Activated CD8-positive, alpha-beta memory T cell treated with anti-CD3 and anti-CD28 coated beads for 36 hours (primary cell): Measurements from ENCODE around the gene TRMT10B. TPM values are rescaled to one million over a fixed set of nuclear protein-coding genes. Genes with fewer than 3 reads are reported as not detected.

Experiments used
- CTCF ChIA-PET: fragments of 350-600 bp; sonication (Branson Sonifier 250); formaldehyde crosslinking; loops from one replicate; lab custom pipeline; 2021; ENCODE audit warnings: antibody characterized with exemption; lab: Charles Lee
- POLR2A ChIA-PET: fragments of 350-600 bp; sonication (Branson Sonifier 250); formaldehyde crosslinking; loops from one replicate; lab custom pipeline; 2021; ENCODE audit warnings: antibody characterized with exemption; lab: Charles Lee
- total RNA-seq, 2 experiments: library from RNA; stranded (reverse); gene quantifications; one replicate each; pipeline ENCODE4 v1.2.3, GENCODE V29; 2021

The TRMT10B gene
- 1 to 10 TPM; 8.8 to 9.6 TPM for total RNA-seq

DNA sequence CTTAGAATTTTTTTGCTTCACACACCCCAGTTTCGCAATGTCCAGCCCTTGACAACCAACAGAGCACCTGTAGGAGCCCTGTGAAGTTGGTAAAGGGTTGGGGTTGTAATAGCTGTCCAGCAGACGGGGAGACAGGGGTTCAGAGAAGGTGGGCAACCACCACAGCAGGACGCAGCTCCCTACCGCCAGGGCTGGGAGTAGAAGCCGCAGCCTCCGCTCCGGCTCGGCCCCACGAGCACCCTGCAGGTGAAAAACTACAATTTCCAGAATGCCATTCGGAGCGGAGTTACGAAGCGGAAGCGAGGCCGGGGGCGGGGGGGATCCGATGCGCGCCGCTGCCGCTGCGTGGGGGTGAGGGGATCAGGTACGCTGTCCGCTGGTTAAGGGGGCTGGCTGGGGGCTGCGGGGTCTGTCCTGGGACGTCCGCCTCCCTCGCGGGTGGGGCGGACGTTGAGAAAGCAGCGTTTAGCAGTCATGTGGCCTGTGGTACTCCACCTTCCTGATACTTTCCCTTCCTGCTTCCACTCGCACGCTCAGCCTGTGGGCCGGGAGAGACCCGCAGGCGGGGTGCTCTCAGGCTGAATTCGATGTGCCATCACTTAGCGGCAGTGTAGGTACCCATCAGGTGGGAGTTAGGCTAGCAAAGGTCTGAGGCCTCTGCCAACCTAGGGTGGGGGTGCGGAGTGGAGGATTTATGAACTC is at the start of gene TRMT10B:
Gene TRMT10B (plus strand): TSS at position 317 of the 702 bp plus-strand sequence. CDS start 8,127 bp downstream, outside the sequence.
- POLR2A ChIA-PET: interaction anchor here (1.1 kb wide), 1 partner anchor 150 kb away, joined by 3 read pairs; no protein-coding TSS in a partner anchor
- CTCF ChIA-PET: no interaction called here

DNA sequence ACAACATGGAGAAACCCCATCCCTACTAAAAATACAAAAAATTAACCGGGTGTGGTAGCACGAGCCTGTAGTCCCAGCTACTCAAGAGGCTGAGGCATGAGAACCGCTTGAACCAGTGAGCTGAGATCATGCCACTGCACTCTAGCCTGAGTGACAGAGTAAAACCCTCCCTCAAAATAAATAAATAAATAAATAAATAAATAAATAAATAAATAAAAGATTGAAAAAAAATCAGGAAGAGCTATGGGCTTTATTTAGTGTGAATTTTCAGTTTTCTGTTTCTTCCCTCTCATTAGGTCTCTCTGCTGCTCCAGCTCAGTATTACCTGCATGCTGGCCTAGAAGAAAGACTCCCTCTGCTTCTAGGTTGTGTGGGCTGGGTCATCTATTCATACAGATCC is 47.8 kb upstream of the TRMT10B start:
- ChIA-PET POLR2A (no interaction called here), CTCF (no interaction called here)

- POLR2A ChIA-PET: no interaction called here
- CTCF ChIA-PET: no interaction called here
Measured at GRCh38 chr9:37706290-37706689, 47.3 kb upstream of the TRMT10B start.

GRCh38 chr9:37707748-37708147 is 45.9 kb upstream of the TRMT10B start:
- POLR2A ChIA-PET: no interaction called here

DNA sequence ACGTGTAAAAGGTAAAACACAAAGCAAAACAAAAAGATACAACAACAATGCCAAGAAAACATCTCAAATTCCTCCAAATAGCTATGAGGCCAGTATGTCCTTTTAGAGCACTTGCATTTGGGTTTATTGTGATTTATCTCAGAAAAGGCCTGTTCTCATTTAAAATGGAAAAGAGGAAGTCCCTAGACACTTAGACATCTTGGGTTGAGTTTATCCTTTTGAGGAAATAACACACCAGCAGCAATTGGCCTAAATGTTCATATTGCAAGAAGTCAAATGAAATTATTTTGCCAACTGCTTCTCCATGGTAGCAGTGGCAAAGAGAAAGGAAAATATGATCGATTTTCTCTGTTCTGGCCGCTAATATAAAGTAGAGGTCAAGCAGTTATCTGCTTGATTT is 43.6 kb upstream of the TRMT10B start:
- POLR2A ChIA-PET: no interaction called here
- CTCF ChIA-PET: no interaction called here

More at GRCh38 chr9:37707748-37708147, 45.9 kb upstream of the TRMT10B start:
- CTCF ChIA-PET: no interaction called here

DNA sequence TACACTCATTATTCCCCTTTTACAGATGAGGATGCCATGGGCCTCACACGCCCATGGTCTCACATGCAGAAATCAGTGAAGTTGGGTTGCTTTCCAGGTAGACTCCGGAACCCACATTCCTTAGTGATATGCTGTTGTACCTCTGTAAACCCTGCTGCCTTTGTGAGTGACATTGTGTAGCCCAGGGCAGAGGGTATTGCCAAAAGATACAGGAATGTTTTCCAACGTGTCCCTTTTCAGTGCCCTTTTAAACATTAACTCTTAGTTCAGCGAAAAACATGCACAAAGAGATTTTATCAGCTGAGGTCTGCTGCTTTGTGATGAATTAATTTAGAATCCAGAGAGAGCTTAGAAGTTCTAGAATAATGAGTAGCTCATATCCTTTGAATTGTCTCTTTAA is 38.3 kb upstream of the TRMT10B start:
- ChIA-PET CTCF (no interaction called here), POLR2A (interaction anchor here (0.6 kb wide), 1 partner anchor 457 kb away, joined by 3 read pairs; no protein-coding TSS in a partner anchor)

DNA sequence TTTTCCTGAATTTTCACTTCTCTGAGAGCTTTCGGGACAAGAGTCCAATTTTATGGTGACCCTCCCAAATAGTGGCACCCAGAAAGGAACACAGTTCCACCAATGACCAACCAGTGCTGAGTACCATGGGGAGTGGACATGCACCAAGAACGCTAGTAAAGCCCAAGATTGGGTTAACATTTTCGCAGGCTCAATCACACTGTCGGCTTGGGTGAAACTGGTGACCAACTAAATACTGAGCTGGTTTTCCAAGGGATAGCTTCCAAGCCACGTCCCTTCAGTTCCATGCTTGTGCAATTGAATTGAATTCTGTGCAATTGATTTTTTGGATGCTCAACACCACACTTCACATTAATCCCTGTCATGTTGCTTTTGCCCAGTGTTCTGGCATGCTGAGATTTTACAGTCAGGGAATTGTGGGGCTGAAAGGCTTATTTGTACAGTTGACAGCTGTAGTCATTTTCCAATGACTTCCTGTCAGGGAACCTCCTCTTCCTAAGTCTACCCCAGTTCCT is 37.6 kb upstream of the TRMT10B start:
- ChIA-PET CTCF (no interaction called here), POLR2A (interaction anchor here (0.6 kb wide), 1 partner anchor 457 kb away, joined by 3 read pairs; no protein-coding TSS in a partner anchor)

DNA sequence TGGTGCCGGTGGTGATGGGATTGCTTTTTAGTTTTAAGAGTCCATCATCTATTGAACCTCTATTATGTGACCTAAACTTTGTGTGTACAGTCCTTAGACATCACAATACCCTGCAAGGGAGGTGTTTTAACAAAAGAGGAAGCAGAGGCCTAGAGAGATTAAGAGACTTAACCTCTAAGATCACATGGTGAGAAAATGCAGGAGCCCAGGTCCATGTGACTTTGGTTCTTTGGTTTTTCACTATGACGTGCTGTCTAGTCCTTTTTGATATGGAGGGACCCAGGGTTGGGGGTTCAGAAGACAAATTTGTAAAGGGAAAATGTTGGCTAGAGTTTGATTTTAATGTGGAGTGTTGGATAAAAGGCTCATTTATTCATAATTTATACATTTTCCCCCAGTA is 34.1 kb upstream of the TRMT10B start:
- ChIA-PET CTCF (no interaction called here), POLR2A (no interaction called here)

DNA sequence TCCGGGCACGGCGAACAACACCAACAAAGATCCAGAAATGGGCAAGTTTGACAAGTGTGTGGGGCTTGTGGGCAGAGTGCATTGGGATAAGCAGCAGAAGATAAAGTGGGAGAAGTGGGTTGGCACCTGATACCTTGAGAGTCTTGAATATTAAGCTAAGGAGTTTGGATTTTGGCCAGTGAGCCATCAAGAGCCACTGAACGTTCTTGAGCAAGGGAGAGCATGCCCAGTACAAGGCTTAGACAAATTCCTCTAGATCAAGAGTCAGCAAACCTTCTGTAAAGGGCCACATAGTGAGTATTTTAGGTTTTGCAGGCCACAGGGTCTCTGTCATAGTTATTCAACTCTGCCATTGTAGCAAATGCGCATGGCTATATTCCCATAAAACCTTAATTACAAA is 26.6 kb upstream of the TRMT10B start:
- CTCF ChIA-PET: no interaction called here
- POLR2A ChIA-PET: no interaction called here

DNA sequence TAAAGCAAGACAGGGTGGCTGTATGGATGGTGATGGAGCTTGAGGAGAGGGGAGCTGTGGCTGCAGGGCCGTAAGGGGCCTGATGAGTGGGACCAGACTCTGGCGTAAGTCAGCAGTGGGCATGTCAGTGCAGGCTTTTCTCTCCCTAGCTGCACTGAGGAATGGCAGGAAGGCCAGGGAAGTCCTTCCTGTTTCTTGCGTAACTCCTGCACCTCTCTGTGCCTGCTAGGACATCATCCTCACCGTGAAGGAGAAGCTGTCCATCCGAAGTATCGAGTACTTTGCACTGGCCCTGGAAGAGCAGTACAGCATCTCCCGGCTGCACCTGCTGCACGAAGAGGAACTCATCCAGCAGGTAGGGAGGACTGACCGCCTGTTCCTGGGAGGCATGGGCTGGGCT is 24.1 kb upstream of the TRMT10B start:
- CTCF ChIA-PET: interaction anchor here (0.7 kb wide), 1 partner anchor 32 kb away, joined by 3 read pairs; no protein-coding TSS in a partner anchor

GRCh38 chr9:37730256-37730655 is 23.3 kb upstream of the TRMT10B start:
- CTCF ChIA-PET: no interaction called here
- POLR2A ChIA-PET: no interaction called here

More for the DNA sequence above, 24.1 kb upstream of the TRMT10B start:
- POLR2A ChIA-PET: no interaction called here

DNA sequence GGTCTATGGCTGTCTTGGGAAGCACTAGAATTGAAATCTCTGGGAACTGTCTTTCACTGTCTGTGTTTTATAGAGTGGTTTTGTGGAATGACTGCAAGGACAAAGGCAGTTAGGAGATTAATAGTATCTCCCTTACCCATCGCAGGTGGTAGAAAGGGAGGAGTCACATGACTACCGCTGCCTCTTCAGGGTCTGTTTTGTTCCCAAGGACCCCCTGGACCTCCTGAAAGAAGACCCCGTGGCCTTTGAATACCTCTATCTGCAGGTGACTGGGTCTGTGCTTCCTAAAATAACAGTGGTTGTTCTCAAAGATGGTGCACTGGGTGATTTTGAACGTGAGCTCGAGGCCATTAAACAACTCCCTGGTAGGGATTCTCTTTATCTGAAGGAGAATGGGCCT is 22.8 kb upstream of the TRMT10B start:
- CTCF ChIA-PET: no interaction called here
- POLR2A ChIA-PET: no interaction called here

DNA sequence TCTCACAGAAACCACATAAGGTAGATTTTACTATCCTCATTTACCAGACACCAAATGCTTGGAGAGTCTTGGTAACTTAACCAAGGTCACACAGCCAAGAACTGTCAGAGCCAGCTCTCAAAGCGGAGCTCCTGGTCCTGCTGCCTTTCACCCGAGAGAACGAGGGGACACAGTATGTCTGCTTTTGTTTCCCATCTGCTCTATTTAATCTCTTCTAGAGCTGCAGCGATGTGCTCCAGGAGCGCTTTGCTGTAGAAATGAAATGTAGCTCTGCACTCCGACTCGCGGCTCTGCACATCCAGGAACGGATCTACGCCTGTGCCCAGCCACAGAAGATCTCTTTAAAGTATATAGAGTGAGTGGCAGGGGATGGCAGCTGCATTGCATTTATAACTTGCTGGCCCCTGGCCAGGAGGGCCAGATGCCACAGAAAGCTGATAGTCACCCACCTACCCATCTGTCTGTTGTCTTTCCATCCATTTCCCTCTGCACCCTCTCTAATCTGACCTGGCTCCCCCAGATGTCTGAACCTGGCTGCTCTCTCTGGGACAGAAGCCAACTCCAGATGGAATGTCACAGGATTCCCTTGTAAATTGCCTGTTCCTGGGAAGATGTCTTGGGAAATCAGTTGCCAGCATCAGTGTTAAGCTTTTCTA is 21.4 kb upstream of the TRMT10B start:
- CTCF ChIA-PET: interaction anchor here (1.7 kb wide), 1 partner anchor 182 kb away, joined by 5 read pairs; no protein-coding TSS in a partner anchor
- POLR2A ChIA-PET: no interaction called here

GRCh38 chr9:37732952-37733351 is 20.7 kb upstream of the TRMT10B start:
- CTCF ChIA-PET: interaction anchor here (1.7 kb wide), 1 partner anchor 181 kb away, joined by 5 read pairs; no protein-coding TSS in a partner anchor

DNA sequence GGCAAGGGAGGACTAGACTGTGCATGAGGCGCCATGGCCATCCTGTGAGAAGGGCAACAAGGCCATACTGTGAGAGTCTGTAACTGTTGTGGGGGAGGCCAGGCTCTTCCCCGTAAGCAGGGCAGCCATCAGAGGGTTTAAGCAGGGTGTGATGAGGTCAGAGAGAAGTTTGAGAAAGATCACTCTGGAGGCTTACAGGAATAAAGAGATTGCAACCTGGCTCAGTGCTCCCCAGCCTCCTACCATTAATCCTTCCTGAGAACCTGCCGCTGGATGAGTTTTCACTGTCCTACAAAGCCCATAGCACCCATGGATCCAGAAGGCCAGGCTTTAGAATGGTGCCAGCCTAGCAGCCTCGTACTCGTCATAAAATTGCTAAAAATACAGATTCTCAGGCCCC is 14.4 kb upstream of the TRMT10B start:
- ChIA-PET POLR2A (no interaction called here), CTCF (no interaction called here)

More at GRCh38 chr9:37732952-37733351, 20.7 kb upstream of the TRMT10B start:
- POLR2A ChIA-PET: no interaction called here

DNA sequence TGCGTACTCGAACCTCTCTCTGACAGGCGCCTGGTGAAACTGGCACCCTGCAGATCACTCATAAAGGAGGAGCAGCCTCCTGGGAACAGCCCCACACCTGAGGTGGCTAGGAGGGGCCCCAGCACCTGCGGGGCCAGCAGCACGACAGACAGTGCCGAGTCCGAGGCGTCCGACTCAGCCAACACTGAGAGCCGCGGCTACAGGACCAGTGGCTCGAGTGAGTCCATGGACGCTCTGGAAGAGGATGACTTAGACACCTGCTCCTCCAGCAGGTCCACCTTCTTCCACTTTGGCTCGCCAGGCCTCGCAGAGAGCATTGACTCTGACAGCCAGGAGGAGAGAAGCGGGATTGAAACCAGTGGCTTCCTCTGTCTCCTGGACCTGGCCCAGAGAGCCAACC is 13.5 kb upstream of the TRMT10B start:
- ChIA-PET POLR2A (no interaction called here), CTCF (no interaction called here)

DNA sequence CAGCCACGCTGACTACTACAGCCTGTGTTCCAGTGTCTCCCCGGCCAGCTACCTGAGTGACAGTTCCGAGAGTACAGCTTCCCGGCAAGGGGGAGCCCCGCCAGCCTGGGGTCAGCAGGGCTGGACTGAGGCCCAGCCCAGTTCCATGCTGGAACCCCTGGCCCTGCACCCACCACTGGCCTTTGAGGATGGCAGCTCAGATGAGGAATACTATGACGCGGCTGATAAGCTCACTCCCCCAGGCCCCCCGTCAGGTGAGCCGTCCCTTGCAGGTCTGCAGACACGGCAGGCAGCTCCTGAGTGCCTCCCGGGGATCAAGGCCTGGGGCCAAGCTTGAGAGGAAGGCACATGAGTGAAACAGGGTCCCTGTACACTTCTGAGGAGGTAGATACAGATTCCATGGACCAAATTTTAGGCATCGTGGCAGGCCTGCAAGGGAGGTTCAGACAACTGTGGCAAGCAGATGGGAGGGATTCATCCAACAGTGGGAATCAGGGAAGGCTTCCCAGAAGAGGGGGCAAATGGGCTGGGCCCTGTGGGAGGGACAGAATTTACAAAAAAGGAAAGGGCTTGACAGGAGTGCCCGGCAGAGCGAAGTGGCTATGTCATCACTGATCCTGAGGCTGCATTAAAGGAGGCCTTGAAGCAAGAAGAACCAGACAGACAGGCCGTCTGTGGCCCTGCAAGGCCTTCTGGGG is 12.8 kb upstream of the TRMT10B start:
- ChIA-PET POLR2A (no interaction called here), CTCF (no interaction called here)

- ChIA-PET POLR2A (no interaction called here), CTCF (interaction anchor here (0.9 kb wide), 1 partner anchor 150 kb away, joined by 3 read pairs; no protein-coding TSS in a partner anchor)
Measured at GRCh38 chr9:37745970-37746369, 7.6 kb upstream of the TRMT10B start.

DNA sequence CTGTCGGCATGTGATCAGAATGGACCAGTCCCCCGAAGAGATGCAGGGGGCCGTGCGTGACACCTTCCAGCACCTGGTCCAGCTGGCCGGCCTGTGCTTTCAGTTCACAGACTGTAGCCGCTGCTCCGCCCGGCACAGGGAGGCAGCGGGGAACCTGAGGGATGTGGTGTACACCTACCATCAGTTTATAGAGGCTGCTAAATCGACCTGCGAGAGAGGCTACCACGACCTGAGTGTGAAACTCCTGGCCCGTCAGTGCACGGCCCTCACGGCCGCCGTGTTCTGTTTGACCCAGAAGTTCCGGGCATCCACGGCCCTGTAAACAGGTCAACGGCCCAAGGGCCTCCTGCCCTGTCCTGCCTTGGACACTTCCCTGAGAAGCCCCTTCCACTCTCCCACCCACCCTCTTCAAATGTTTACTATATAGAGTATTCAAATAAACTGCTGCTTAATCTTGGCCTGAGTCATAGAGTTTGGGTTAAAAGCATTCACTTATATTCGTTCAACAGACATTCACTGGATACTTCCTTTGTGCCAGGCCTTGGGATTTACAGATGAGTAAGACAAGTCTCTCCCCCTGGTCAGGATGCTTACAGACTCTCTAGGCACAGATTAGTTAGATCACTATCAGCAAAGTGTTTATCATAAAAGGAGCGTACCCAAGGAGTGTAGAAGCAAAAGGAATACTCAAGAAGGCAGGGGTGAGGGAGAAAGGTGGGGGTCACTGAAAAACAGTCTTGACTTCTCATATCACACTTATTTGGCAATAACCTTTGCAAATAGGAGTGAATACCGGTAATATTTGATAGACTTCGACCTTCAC is 6.9 kb upstream of the TRMT10B start:
- CTCF ChIA-PET: no interaction called here
- POLR2A ChIA-PET: no interaction called here
